ENCODE data around the gene ZBTB20. TPM values are rescaled to one million over a fixed set of nuclear protein-coding genes. Genes with fewer than 3 reads are reported as not detected.

The ZBTB20 gene
- total and polyA plus RNA-seq, 8 donors, result 0.15 to 149 (median 38.5) TPM

- Histone ChIP-seq H3K36me3 (no peaks in the 10 kb centered on the region), H3K27me3 (no peaks in the 10 kb centered on the region), H3K4me3 (no peak overlapping the region), H3K27ac (peak overlapping the region in 2 of 5 donors; percentile 14), H3K4me1 (peaks cover 9 to 46% (median 32%) of the 10 kb centered on the region in 4 donors), H3K9me3 (no peaks in the 10 kb centered on the region)
- intact Hi-C loops (cut with DNase I; ENCODE audit: low total_unique reads), result no loop called here
- WGBS, 5 donors, result 92 to 98% (median 97%) methylated on average over 9 of the region's 9 CpGs
- DNase-seq, result no peak
- no peak for TF ChIP-seq POLR2A (IDR thresholded peaks at IDR 0.05)
- TF ChIP-seq POLR2AphosphoS5 (IDR thresholded peaks at IDR 0.05), result no peak
- TF ChIP-seq EP300 (IDR thresholded peaks at IDR 0.05), result no peak
- no peak for TF ChIP-seq CTCF (IDR thresholded peaks at IDR 0.05)
These were observed 434.2 kb downstream of the ZBTB20 start for GRCh38 chr3:114712728-114713492.

GRCh38 chr3:114711321-114711886, 435.7 kb downstream of the ZBTB20 start:
- Histone ChIP-seq H3K36me3 (no peaks in the 10 kb centered on the region), H3K27ac (no peak overlapping the region), H3K9me3 (no peaks in the 10 kb centered on the region), H3K4me1 (peaks cover 6 to 47% (median 26%) of the 10 kb centered on the region in 4 donors), H3K4me3 (no peak overlapping the region), H3K27me3 (no peaks in the 10 kb centered on the region)
- WGBS, 5 donors, result 63 to 72% (median 70%) methylated on average over 2 of the region's 2 CpGs
- DNase-seq, result no peak
- intact Hi-C loops (cut with DNase I; ENCODE audit: low total_unique reads), result no loop called here
- TF ChIP-seq EP300 (IDR thresholded peaks at IDR 0.05) (no peak), POLR2AphosphoS5 (IDR thresholded peaks at IDR 0.05) (no peak), CTCF (IDR thresholded peaks at IDR 0.05) (no peak), POLR2A (IDR thresholded peaks at IDR 0.05) (no peak)

DNA sequence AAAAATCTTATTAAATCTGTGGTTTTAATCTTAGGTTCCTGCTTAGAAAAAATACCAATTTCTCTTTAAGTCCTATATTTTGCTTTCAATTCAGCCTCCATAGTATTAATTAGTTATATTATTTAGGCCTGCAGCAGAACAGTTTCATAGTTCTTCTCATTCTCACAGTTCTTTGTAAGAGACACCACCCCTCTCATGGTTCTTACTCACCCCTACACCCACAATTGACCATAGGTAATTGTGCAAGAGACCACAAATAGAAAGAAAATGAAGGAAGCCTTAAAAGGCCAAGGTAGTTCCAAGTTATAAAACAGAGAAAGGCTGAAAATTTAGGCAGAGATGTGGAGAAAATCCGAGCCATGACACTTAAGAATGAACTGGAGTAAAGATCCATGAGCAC, 438.0 kb downstream of the ZBTB20 start:
- DNase-seq, result no peak
- no peaks in the 10 kb centered on the region for H3K27me3 ChIP-seq
- no peak overlapping the region for H3K4me3 ChIP-seq
- peaks cover 0 to 40% (median 18%) of the 10 kb centered on the region in 4 donors for H3K4me1 ChIP-seq
- no peak overlapping the region for H3K27ac ChIP-seq
- WGBS, 5 donors, result 94 to 100% (median 96%) methylated on average over 1 of the region's 1 CpG
- intact Hi-C loops (cut with DNase I; ENCODE audit: low total_unique reads), result no loop called here
- H3K36me3 ChIP-seq, result no peaks in the 10 kb centered on the region
- H3K9me3 ChIP-seq, result no peaks in the 10 kb centered on the region
- TF ChIP-seq CTCF (IDR thresholded peaks at IDR 0.05) (no peak), POLR2A (IDR thresholded peaks at IDR 0.05) (no peak), EP300 (IDR thresholded peaks at IDR 0.05) (no peak), POLR2AphosphoS5 (IDR thresholded peaks at IDR 0.05) (no peak)

DNA sequence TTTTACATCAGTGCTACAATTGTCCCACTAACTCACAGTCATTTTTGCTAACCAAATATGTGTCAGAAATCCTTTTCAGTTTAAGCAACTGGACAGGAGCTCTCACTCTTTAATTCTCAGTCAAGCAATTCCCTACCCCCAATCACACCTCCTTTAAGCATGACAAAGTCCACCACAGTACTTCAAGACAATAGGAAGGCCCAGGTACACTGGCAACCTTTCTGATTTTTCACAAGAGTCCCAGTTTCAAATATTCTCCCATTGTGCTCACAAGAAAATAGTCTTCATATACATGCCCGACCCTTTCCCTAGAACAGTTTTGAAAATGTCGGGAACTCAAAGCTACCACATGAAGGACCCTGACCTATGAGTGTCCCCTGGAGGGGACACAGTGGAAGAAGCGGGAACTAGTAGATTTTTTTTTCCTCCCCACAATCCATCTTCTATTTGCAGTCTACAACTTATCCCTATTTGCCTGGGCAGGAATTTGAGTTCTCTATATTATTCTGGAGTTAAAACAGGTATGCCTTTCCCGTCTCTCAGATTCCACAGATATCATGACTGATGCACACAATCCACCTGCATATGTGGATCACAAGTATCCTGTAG, 439.7 kb downstream of the ZBTB20 start:
- Histone ChIP-seq H3K27ac (no peak overlapping the region), H3K4me1 (peaks cover 0 to 36% (median 17%) of the 10 kb centered on the region in 4 donors), H3K9me3 (no peaks in the 10 kb centered on the region), H3K4me3 (no peak overlapping the region), H3K27me3 (no peaks in the 10 kb centered on the region), H3K36me3 (no peaks in the 10 kb centered on the region)
- intact Hi-C loops (cut with DNase I; ENCODE audit: low total_unique reads), result no loop called here
- WGBS, 5 donors, result 92 to 96% (median 95%) methylated on average over 4 of the region's 4 CpGs
- TF ChIP-seq EP300 (IDR thresholded peaks at IDR 0.05) (no peak), CTCF (IDR thresholded peaks at IDR 0.05) (no peak), POLR2A (IDR thresholded peaks at IDR 0.05) (no peak), POLR2AphosphoS5 (IDR thresholded peaks at IDR 0.05) (no peak)
- DNase-seq, result no peak

Measured in stomach (tissue), 9 donors.